ELF-1 (cell line): ENCODE results near the gene BSND.

Experiments used
- DNase-seq: peaks from one replicate; pipeline ENCODE4 v3.0.0-alpha.2; 2016; ENCODE audit warnings: low read depth, low spot score

BSND gene

DNA sequence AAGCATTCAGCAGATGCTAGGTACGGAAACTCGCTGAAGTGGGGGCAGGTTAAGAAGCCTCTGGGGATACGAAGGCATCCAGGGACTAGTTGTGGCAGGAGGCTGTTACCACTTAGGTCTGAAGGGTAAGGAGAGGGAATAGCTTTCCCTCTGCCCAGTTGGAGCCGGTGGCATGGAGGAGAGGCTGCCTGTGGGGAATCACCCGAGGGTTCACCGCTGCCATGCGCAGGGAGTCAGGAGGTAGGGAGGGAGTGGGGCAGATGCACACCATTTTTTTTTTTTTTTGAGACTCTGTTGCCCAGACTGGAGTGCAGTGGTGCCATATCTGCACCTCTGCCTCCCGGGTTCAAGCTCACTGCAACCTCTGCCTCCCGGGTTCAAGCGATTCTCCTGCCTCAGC is 46.7 kb downstream of the BSND start:
- no peak for DNase-seq

DNA sequence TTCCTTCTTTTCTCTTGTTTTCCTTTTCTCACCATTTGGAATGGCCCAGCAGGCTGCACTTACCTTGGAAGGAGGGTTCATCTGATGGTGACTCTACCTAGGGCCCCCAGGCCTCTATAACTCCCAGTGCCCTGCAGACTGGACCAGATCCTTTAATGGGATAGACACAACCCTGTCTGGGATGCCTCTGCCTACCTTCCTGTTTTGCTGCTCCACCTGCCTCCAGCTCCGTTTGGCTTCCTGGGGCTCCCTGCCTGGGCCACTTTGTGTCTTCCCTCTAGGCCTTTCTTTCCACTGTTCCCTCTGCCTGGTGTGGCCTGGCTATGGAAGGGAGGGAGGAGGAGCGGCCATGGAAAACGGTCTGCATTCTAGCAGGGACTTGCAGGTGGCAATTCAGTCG is 48.1 kb downstream of the BSND start:
- DNase-seq, result no peak

DNA sequence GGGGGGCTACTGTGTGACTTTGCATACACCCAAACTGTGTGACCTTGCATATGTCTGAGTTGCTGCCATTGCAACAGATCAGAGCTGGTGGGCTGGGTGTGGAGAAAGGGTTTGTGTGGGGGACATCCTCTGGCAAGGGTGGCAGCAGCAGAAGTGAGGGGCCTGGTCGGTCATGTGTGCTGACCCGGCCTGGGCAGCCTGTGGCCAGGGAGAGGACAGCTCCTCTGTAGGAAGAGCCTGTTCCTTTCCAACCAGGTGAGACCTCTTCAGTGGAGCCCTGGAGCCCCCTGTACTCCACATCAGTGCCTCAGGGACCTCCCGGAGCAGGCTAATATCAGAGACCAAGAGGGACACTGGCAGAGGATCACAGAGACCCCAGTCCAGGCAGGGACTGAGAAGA is 48.9 kb downstream of the BSND start:
- no peak for DNase-seq

DNA sequence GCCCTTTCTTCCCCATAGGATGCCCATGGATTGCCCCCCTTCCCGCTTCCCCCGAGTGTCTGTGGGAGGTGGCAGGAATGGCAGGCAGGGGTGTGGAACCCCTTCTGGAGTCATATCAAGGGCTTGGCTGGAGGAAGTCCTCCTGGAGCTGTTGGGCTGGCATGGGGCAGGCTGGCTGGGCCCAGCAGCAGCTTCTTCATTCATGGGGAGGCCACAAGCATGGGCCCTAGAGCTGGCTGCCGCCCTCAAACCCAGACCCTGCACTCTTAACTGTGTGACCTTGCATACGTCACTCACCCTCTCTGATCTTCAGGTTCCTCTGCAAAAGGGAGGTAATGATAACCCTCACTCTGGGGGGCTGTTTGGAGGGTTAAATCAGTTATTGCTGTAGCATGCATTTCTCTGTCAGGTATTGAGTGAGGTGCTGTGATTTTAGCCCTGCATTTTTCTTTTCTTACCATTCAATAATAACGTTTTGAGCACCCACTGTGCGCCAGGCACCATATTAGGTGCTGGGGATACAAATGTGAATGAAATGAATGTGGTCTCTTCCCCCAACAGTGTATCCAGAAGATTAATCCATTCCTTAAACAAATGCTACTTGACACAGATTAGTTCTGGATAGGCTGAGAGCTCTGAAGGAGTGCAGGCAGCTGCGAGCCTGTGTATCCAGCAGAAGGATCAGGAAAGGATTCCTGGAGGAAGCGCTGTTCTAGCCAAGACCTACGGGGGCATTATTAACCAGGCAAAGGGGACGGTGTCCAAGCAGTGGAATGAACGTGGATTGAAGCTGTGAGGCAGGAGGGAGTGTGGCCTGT is 49.9 kb downstream of the BSND start:
- no peak for DNase-seq

DNA sequence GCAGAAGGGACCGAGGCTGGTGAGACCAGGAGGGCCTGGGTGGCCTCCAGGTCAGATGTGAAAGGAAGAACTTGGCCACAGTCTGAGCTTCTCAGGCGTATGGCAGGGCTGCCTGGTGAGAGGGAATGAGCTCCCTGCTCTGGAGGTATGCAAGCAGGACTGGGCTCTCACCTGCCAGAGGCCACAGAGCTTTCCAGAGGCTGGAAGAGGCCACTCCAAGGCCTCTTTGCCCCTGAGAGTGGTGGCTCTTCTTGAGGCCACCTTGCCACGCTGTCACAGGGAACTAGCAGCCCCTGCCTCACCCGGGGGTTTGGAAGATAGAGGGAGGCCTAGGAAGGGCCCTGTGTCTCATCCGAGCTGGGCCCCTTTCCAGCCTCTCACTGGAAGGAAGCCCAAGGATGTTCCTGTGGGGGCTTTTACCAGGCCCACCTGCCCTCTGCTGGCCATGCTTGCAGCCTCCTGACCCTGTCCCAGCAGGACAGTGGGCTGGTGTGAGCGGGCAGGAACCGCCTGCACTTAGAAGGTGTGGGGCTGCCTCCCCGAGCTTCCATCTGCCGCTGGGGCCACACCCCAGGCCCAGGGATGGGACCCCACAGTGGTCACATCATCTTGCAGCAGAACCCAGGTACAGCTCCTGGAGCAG is 50.7 kb downstream of the BSND start:
- peak; percentile 18 for DNase-seq

DNA sequence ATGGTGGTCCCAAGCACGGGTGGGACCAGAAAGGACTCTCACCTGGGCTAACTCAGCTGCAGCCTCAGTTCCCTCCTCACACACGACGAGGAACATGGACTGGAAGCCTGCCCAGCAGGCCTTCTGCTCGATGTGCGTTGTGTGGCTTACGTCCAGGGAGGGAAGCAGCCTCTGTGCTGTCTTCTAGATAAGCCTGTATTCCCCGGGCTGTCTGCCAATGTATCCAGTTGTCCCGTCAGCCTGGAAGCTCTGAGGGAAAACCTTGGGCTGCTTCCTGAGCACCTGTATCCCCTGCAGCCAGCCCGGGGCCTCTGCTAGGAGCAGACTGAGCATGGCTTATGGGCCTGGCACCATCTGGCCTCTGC is 51.2 kb downstream of the BSND start:
- DNase-seq, result no peak

DNA sequence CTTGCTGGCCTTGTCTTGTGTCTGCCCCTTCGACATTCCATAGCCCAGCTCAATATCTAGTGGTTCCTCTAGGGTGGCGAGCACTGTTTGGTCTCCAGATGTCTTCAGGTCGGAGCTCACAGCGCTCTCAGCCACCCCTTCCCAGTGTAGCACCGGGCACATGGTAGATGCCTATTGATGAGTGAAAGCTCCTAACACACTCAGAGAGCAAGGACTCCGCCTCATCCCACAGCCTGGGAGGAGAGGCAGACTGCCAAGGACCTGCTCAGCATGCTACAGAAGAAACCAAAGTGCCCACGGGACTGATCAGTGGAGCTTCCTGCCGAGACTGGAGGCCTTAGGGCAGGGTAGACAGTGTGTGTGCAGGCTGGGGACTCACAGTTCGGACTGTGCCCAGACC is 51.5 kb downstream of the BSND start:
- DNase-seq, result no peak

DNA sequence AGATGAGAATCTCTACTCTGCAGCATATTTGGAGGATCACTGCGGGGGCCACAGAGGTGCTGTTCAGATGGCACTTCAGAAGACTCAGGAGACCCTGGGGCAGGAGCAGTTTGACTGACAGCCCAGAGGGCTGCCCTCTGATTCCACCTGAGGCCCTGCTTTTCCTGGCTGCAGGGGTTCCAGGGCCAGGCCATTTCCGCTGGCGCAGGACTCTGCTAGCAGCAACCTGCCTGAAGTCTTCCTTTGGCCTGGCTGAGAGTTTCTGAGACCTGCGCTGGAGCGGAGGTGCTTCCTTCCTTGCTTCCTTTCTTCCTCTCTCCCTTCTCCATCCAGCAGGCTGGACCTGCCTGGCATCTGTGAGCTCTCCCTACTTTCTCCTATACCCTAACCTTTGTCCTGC is 52.4 kb downstream of the BSND start:
- no peak for DNase-seq

DNA sequence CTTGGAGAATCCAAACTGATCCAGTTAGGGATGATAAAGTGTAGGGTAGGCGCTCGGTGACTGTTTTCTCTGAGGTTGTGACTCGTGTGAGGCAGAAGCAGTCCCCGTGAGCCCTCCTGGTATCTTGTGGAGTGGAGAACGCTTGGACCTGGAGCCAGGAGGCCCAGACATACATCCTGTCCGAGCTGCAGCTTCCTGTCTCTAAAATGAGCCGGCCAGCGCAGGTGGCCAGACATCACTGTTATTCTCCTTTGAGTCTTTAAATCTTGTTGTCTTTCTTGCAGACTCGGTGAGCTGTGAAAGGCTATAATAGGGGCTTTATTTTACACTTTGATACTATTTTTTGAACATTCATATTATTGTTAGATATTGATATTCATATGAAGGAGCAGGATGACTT is 52.9 kb downstream of the BSND start:
- DNase-seq, result no peak

DNA sequence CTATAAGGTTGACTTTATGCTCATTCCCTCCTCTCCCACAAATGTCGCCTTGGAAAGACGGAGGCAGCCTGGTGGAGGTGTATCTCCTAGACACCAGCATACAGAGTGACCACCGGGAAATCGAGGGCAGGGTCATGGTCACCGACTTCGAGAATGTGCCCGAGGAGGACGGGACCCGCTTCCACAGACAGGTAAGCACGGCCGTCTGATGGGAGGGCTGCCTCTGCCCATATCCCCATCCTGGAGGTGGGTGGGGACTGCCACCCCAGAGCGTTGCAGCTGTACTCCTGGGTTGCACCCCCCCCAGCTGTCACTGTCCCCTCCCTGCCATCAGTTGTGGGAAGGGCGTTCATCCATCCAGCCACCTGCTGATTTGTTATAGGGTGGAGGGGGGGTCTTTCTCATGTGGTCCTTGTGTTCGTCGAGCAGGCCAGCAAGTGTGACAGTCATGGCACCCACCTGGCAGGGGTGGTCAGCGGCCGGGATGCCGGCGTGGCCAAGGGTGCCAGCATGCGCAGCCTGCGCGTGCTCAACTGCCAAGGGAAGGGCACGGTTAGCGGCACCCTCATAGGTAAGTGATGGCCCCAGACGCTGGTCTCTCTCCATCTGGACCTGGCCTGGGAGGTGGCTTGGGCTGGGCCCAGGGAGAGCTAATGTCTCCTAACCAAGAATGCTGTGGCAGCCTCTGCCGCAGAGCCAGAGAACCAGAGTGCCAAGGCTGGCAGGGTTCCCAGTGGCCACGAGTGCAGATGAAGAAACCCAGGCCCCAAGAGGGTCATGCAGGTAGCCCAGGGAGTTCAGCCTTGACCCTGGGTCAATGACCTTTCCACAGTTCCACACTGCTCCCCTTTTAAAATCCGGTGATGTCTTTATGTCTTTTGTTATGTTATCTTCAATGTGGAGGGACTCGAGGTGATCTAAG is 53.7 kb downstream of the BSND start:
- no peak for DNase-seq

DNA sequence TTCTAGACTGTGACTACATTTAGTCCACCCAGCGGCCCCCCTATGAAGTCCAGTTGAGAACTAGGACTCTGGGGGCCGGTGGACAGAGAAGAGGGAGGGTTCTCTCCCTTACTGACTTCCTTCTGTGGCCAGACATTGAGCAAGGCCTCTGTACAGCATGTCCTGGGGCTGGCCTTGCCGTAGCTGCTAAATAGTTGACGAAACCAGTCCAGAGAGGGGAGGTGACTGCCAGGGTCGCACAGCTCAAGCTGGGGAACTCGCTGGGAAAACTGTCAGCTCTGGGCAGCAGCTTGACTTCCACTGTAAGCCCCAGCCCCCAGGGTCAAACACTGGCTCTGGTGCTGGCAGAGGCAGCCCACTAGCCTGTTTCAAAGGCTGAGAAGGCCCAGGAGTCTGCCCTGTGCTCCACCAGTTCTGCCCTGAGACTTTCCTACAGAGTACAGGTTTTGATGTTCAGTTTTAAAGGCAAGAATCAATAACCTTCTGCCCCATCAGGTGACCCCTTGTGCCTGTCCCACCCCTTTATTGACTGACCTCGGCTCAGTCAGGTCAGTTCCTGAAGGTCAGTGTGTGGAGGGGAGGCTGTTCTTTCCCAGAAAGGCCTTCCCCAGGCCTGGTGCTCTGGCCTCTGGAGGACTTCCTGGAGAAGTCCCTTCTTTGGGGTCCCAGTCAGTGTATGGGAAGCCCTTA is 54.7 kb downstream of the BSND start:
- DNase-seq, result no peak

DNA sequence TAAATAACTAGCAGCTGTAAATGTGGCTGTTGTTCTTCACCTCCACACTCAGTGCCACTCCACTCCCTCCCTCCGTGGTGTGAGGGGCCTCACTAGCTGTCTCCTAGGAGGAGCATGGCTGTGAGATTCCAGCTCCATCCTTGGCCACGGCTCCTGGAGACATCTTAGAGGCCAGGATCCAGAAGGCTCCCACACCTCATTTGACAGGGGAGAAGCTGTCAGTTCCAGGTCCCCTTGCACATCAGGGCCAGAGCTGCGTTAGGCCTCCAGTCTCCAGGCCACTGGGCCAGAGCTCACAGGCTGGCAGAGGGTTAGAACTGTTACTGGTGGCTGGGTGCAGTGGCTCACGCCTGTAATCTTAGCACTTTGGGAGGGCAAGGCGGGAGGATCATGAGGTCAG is 55.7 kb downstream of the BSND start:
- DNase-seq, result no peak

DNA sequence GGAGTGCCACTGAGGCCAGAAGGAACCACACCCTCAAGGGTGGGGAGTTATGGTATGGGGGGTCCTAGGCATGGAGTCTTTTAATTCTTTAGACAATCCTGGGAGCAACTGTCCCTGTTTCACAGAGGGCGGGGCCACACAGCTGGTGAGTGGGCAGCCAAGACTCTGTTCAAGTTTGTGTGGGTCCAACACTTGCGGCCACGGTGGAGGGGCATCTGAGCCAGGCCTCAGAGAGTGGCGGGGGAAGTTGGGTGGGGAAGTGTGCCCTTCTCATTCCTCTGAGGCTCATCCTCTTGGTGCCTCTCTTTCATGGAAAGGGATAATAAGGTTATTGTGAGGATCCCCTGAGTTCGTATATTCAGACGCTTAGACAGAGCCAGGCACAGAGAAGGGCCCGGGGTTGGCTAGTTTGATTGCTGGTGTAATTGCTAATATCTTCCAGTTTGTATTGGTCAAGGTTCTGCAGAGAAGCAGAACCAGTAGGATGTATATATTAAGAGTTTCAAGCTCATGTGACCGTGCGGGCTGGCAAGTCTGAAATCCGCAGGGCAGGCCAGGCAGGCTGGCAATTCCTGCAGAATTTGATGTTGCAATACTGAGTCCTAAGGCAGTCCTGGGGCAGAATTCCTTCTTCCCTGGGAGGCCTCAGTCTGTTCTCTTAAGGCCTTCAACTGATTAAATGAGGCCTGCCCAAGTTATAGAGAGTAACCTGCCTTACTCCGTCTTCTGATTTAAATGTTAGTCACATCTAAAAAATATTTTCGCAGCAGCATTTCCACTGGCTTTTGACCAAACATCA is 56.5 kb downstream of the BSND start:
- DNase-seq, result peak; percentile 16

DNA sequence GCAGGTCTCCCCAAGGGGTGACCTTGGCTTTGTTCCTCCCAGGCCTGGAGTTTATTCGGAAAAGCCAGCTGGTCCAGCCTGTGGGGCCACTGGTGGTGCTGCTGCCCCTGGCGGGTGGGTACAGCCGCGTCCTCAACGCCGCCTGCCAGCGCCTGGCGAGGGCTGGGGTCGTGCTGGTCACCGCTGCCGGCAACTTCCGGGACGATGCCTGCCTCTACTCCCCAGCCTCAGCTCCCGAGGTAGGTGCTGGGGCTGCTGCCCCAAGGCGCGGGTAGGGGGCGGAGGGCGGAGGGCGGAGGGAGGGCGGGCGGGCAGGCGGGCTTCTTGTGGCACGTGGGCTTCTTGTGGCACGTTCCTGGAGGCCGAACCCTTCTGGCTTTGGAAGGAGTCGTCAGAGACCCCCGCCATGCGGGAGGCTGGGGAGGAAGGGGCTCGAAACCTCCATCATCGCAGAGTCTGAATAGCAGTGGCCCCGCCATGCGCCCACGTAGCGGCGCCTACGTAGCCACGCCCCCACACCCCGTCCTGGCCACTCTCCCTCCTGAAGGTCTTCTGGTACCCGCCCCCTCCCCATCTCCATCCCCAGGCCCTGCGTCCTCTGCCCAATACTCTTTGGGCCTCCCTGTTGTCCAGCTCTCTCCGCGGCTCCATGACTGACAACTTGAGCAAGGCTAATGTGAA is 57.4 kb downstream of the BSND start:
- DNase-seq, result no peak

DNA sequence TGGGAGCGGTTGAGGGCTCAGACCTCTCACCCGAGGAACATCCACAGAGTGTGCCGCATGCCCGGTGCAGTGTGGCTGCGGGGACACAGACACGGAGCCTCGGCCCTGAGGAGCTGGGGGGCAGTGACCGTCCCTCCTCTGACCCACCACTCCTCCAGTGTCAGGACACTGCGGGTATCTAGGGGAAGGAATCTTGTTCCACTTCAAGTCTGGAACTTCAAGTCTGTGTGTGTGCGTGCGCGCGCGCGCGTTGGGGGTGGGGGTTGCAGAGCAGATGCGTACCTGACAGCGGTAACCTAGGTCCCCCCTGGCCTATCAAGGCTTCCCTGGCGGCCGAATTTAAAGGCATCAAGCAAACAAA is 57.9 kb downstream of the BSND start:
- DNase-seq, result no peak

DNA sequence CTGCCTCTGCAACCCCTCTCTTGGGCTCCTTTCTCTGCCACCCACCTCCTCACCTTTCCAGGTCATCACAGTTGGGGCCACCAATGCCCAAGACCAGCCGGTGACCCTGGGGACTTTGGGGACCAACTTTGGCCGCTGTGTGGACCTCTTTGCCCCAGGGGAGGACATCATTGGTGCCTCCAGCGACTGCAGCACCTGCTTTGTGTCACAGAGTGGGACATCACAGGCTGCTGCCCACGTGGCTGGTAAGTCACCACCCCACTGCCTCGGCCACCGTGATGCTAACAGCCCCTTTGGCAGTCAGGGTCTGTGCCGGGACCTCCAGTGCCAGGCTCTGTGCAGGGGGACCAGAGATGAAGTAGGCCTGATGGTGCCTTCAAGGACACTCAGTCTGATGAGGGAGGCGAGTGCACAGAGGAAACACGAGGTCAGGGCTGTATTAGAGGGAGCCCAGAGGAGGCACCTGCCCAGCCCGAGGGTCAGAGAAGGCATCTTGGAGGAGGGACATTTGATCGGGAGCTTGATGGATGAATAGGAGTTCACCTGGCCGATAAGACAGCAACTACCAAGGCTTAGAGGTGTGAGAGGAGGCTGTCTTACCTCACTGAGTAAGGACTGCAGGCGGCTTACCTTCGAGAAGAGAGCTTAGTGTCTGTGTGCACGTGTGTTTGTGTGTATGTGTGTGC is 58.7 kb downstream of the BSND start:
- no peak for DNase-seq

DNA sequence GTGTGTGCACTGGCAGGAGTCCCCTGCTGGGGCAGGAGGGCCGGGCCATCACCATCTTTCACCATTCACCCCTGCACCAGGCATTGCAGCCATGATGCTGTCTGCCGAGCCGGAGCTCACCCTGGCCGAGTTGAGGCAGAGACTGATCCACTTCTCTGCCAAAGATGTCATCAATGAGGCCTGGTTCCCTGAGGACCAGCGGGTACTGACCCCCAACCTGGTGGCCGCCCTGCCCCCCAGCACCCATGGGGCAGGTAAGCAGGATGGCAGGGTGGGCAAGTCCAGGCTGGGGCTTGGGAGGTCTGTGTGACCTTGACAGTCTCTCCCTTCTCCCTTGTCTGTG is 59.2 kb downstream of the BSND start:
- no peak for DNase-seq

DNA sequence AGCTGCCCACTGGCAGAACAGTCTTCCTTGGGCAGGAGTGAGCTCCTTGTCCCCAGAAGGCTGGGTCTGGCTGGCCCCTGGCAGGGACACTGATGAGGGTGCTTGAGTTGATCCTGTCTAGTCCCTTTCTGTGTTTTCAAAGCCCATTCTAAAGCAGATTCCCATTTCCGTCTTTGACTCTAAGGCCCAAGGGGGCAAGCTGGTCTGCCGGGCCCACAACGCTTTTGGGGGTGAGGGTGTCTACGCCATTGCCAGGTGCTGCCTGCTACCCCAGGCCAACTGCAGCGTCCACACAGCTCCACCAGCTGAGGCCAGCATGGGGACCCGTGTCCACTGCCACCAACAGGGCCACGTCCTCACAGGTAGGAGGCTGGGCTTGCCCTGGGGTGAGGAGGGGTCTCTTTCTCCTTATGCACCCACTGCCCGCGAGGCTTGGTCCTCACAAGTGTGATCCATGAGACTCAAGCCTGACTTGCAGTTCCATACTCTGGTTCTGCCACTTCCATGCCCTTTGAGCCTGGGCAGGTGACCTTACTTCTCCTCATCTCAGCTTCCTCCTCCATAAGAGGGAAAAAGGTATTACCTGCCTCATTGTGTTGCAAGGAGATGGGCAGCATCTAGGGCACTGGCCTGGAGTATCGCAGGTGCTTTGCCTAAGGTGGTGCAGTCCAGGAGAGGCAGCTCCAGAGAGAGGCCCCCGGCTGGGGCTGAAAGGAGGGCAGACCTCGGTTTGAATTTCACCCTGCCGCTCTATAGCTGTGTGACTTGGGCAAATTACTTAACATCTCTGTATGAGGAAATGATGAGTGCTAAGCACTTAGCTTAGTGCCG is 60.8 kb downstream of the BSND start:
- no peak for DNase-seq
